Breast epithelium (tissue), 3 donors: ENCODE results near the gene IGF1R.

Experiments used
- POLR2A ChIP-seq: fragments of 450-650 bp; IDR thresholded peaks from one replicate; pipeline ENCODE4 v1.6.1; 2016; ENCODE audit warnings: antibody characterized with exemption, mild to moderate bottlenecking, moderate library complexity
- TF ChIP-seq, protein P1 (sequence below), 3 donors: fragments of 450-650 bp; IDR thresholded peaks; one replicate each; pipeline ENCODE4 v1.5.1; 2016 to 2017; ENCODE audit warnings: antibody characterized with exemption in 3 of 3, mild to moderate bottlenecking in 3 of 3, moderate library complexity in 3 of 3

- no peak for TF ChIP-seq POLR2A
- TF ChIP-seq, protein P1, sequence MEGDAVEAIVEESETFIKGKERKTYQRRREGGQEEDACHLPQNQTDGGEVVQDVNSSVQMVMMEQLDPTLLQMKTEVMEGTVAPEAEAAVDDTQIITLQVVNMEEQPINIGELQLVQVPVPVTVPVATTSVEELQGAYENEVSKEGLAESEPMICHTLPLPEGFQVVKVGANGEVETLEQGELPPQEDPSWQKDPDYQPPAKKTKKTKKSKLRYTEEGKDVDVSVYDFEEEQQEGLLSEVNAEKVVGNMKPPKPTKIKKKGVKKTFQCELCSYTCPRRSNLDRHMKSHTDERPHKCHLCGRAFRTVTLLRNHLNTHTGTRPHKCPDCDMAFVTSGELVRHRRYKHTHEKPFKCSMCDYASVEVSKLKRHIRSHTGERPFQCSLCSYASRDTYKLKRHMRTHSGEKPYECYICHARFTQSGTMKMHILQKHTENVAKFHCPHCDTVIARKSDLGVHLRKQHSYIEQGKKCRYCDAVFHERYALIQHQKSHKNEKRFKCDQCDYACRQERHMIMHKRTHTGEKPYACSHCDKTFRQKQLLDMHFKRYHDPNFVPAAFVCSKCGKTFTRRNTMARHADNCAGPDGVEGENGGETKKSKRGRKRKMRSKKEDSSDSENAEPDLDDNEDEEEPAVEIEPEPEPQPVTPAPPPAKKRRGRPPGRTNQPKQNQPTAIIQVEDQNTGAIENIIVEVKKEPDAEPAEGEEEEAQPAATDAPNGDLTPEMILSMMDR (IDR thresholded peaks at IDR 0.05) = no peak
Observed at GRCh38 chr15:98722209-98722608, 73.9 kb downstream of the IGF1R start.
